Measurements from ENCODE around the gene YBX3. TPM values are rescaled to one million over a fixed set of nuclear protein-coding genes. Genes with fewer than 3 reads are reported as not detected.
A peak's percentile ranks its signal among the peaks of the same experiment; 100 is the strongest.

The YBX3 gene
- total and polyA plus RNA-seq, 2 of the 13 experiments (the other 11 are each of a cell fraction or from before 2014, with no cell fraction given) = 77.5 to 99.6 TPM

GRCh38 chr12:10673659-10674384 is 49.3 kb downstream of the YBX3 start, which contains the start of gene STYK1 (continued):
- TF ChIP-seq CEBPZ (IDR thresholded peaks at IDR 0.05; ENCODE audit: low read length) (no peak), ZNF329 (CRISPR knock-in tag; IDR thresholded peaks at IDR 0.05; ENCODE audit: low read depth) (peak; percentile 23; the same call in 1 of the 2 replicates), ZNF687 (CRISPR knock-in tag; IDR thresholded peaks at IDR 0.05) (peak; percentile 16; the same call in 1 of the 2 replicates), MYPOP (CRISPR knock-in tag; IDR thresholded peaks at IDR 0.05) (no peak), MYC (CRISPR knock-in tag; IDR thresholded peaks at IDR 0.05; ENCODE audit: borderline replicate concordance) (0 out of 2 replicates have a peak, but pooled peaks have one; percentile 30), NR1H2 (CRISPR knock-in tag; IDR thresholded peaks at IDR 0.05; ENCODE audit: borderline replicate concordance, low read depth) (no peak), RARG (CRISPR knock-in tag; IDR thresholded peaks at IDR 0.05; ENCODE audit: low read depth) (no peak), NFE2L1 (CRISPR knock-in tag; IDR thresholded peaks at IDR 0.05; ENCODE audit: borderline replicate concordance) (no peak), YY1 (IDR thresholded peaks at IDR 0.05; ENCODE audit: insufficient read depth, insufficient replicate concordance, low read depth, low read length) (peak; percentile 39), MED13 (CRISPR knock-in tag; IDR thresholded peaks at IDR 0.05) (no peak), ZSCAN5A (CRISPR knock-in tag; IDR thresholded peaks at IDR 0.05; ENCODE audit: borderline replicate concordance) (no peak), SALL2 (CRISPR knock-in tag; IDR thresholded peaks at IDR 0.05) (0 out of 2 replicates have a peak, but pooled peaks have one; percentile 39), HMGXB4 (CRISPR knock-in tag; IDR thresholded peaks at IDR 0.05; ENCODE audit: borderline replicate concordance in 1 of 2, low read depth in 1 of 2) (peak in 1 of 2 experiments; percentile 32; a peak in 1 of 4 replicates), MAFK (conservative IDR thresholded peaks at IDR 0.05 in 1 of 2, IDR thresholded peaks at IDR 0.05 in 1 of 2; ENCODE audit: low read length in 2 of 2) (peak; percentile 97 to 99)

Measured in HepG2 (cell line).